Activated T-cell treated with anti-CD3 and anti-CD28 coated beads, Interleukin-2, amount 50 U/mL, for 24 hours (primary cell): ENCODE measurements around the gene NHSL1.

Source experiments
- DNase-seq: peaks from one replicate; pipeline ENCODE4 v3.0.0-alpha.2; 2020
- H3K27ac Mint-ChIP-seq: 2 replicates; pipeline ENCODE4 v1.8.0; 2020; ENCODE audit warnings: mild to moderate bottlenecking, mixed read lengths
- H3K27me3 Mint-ChIP-seq: 2 replicates; pipeline ENCODE4 v1.8.0; 2020; ENCODE audit warnings: mixed read lengths
- H3K36me3 Mint-ChIP-seq: 2 replicates; pipeline ENCODE4 v1.8.0; 2020; ENCODE audit warnings: low read depth, mixed read lengths
- H3K4me1 Mint-ChIP-seq: 2 replicates; pipeline ENCODE4 v1.8.0; 2020; ENCODE audit warnings: low read depth, mixed read lengths
- H3K4me3 Mint-ChIP-seq: 2 replicates; pipeline ENCODE4 v1.8.0; 2020; ENCODE audit warnings: mild to moderate bottlenecking, moderate library complexity, mixed read lengths
- H3K9me3 Mint-ChIP-seq: 2 replicates; pipeline ENCODE4 v1.8.0; 2020; ENCODE audit warnings: mixed read lengths

NHSL1 gene, protein sequence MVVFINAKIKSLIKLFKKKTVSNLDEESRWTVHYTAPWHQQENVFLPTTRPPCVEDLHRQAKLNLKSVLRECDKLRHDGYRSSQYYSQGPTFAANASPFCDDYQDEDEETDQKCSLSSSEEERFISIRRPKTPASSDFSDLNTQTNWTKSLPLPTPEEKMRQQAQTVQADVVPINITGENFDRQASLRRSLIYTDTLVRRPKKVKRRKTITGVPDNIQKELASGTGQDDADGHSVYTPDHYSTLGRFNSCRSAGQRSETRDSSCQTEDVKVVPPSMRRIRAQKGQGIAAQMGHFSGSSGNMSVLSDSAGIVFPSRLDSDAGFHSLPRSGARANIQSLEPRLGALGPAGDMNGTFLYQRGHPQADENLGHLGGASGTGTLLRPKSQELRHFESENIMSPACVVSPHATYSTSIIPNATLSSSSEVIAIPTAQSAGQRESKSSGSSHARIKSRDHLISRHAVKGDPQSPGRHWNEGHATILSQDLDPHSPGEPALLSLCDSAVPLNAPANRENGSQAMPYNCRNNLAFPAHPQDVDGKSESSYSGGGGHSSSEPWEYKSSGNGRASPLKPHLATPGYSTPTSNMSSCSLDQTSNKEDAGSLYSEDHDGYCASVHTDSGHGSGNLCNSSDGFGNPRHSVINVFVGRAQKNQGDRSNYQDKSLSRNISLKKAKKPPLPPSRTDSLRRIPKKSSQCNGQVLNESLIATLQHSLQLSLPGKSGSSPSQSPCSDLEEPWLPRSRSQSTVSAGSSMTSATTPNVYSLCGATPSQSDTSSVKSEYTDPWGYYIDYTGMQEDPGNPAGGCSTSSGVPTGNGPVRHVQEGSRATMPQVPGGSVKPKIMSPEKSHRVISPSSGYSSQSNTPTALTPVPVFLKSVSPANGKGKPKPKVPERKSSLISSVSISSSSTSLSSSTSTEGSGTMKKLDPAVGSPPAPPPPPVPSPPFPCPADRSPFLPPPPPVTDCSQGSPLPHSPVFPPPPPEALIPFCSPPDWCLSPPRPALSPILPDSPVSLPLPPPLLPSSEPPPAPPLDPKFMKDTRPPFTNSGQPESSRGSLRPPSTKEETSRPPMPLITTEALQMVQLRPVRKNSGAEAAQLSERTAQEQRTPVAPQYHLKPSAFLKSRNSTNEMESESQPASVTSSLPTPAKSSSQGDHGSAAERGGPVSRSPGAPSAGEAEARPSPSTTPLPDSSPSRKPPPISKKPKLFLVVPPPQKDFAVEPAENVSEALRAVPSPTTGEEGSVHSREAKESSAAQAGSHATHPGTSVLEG (N-terminal part only)

DNA sequence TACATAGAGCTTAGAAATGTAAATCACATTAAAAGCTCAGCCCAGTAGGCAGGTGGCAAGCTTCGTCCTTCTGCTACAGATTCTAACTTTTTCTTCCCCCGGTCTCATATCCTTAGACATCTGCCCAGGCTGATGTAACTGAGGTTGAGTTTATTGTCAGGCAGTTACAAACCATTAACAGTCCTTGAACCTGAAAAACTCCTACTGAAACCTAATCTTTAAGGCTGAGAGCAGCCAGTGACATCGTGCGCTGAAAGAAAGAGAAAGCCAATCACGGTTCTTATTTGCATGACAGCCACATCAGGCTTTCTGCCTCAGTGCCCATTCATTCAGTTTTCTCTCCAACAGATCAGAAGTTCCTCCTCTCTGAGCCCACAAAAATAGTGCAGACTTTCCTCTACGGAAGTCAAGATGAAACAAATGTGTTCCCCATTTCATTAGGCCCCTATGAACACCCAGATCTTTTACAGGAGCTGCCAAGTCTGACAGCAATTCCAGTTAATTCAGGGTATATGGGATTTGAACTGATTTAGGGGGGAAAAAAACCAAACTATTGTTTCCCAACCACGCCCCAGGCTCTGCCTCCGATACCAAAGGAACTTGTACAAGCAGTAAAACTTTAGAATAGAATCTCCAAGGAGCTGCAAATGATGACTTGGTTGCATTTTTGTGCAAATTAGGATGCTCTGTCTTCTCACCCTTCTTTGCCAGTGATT is at the start of gene NHSL1:
TSS of gene NHSL1 (minus strand) at position 192 of the 716 bp plus-strand sequence. CDS start 204 bp downstream, outside the sequence.
- H3K36me3 Mint-ChIP-seq, result no peaks in the 10 kb centered on the region
- no peak within 1 kb of the TSS for H3K27ac Mint-ChIP-seq
- H3K4me1 Mint-ChIP-seq, result peaks cover 4% of the 10 kb centered on the region
- H3K27me3 Mint-ChIP-seq, result peaks cover 11% of the 10 kb centered on the region
- no peaks in the 10 kb centered on the region for H3K9me3 Mint-ChIP-seq
- DNase-seq, result no peak
- H3K4me3 Mint-ChIP-seq, result no peak within 1 kb of the TSS

DNA sequence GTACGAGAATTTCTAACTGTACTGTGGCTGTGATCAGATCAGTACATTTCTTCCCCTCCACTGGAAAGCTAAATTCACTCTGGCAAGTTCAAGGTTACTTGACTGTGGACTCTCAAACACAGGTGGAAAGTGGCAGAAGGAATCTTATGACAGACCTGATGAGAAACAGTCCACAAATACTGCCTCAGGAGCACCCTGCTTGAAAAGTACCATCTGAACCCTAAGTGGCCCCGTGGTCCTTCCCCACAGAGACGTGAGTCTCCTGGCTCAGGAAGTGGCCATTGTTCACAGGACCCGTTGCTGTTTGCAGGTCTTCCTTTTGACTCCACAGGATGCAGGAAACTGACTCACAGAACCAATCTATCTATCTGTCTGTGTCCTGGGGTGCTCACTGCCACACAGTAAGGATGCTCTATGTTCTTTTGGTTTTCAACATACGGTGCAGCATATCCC is 47.5 kb upstream of the NHSL1 start:
- no peak overlapping the region for H3K27ac Mint-ChIP-seq
- H3K4me1 Mint-ChIP-seq, result peaks cover 5% of the 10 kb centered on the region
- no peaks in the 10 kb centered on the region for H3K9me3 Mint-ChIP-seq
- no peaks in the 10 kb centered on the region for H3K36me3 Mint-ChIP-seq
- peaks cover 26% of the 10 kb centered on the region for H3K27me3 Mint-ChIP-seq
- no peak overlapping the region for H3K4me3 Mint-ChIP-seq
- DNase-seq, result no peak

GRCh38 chr6:138545621-138545980 is 46.3 kb upstream of the NHSL1 start:
- peaks cover 27% of the 10 kb centered on the region for H3K27me3 Mint-ChIP-seq
- H3K36me3 Mint-ChIP-seq, result no peaks in the 10 kb centered on the region
- no peak overlapping the region for H3K4me3 Mint-ChIP-seq
- H3K9me3 Mint-ChIP-seq, result no peaks in the 10 kb centered on the region
- no peak for DNase-seq
- peaks cover 5% of the 10 kb centered on the region for H3K4me1 Mint-ChIP-seq
- H3K27ac Mint-ChIP-seq, result no peak overlapping the region

DNA sequence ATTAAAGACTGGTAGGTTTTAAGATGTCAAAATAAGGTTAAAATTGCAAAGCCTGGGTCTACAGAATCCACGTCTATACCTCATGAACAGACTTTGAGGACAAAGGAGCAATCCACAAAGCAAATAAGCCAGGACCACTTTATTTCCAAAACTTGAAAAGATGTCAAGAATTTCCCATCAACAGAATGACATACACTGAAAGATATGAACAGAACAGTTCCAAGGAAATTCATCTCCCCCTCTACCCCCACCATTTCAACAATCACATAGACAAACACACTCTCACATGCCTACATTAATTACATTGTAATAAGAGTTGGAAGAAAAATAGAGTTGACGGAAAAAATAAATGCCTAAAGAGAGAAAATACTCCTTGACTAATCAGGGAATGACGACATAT is 45.2 kb upstream of the NHSL1 start:
- peaks cover 5% of the 10 kb centered on the region for H3K4me1 Mint-ChIP-seq
- H3K4me3 Mint-ChIP-seq, result no peak overlapping the region
- H3K27me3 Mint-ChIP-seq, result peaks cover 27% of the 10 kb centered on the region
- H3K27ac Mint-ChIP-seq, result no peak overlapping the region
- no peaks in the 10 kb centered on the region for H3K36me3 Mint-ChIP-seq
- DNase-seq, result no peak
- no peaks in the 10 kb centered on the region for H3K9me3 Mint-ChIP-seq

DNA sequence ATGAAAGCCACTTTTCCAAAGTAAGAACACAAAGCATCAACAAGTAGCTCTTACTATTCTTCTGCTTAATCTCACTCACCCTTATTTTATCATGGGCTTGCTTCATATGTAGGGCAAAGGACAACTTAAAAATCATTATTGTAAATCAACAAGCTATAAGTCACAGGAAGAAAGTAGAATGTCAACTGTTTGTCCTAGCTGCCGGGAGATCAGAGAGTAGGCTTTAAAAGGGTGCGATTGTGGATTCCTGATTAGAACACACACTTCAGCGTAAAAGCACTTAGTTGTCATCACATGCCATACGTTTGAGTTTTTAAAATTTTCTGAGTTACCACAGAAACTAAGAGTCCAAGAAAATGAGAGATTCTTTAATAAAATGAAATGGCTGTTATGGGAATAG is 44.4 kb upstream of the NHSL1 start:
- peaks cover 25% of the 10 kb centered on the region for H3K27me3 Mint-ChIP-seq
- no peak overlapping the region for H3K4me3 Mint-ChIP-seq
- H3K4me1 Mint-ChIP-seq, result peaks cover 5% of the 10 kb centered on the region
- no peaks in the 10 kb centered on the region for H3K9me3 Mint-ChIP-seq
- no peak for DNase-seq
- no peak overlapping the region for H3K27ac Mint-ChIP-seq
- no peaks in the 10 kb centered on the region for H3K36me3 Mint-ChIP-seq

- Mint-ChIP-seq H3K4me3 (no peak overlapping the region), H3K4me1 (peaks cover 4% of the 10 kb centered on the region), H3K36me3 (no peaks in the 10 kb centered on the region), H3K27ac (no peak overlapping the region), H3K9me3 (no peaks in the 10 kb centered on the region), H3K27me3 (peaks cover 30% of the 10 kb centered on the region)
- no peak for DNase-seq
These were observed 42.7 kb upstream of the NHSL1 start for GRCh38 chr6:138541823-138542481.

GRCh38 chr6:138540468-138540867 is 41.2 kb upstream of the NHSL1 start:
- Mint-ChIP-seq H3K27ac (no peak overlapping the region), H3K27me3 (peaks cover 31% of the 10 kb centered on the region), H3K9me3 (no peaks in the 10 kb centered on the region), H3K36me3 (no peaks in the 10 kb centered on the region), H3K4me3 (no peak overlapping the region), H3K4me1 (no peaks in the 10 kb centered on the region)
- no peak for DNase-seq

- no peaks in the 10 kb centered on the region for H3K36me3 Mint-ChIP-seq
- no peak overlapping the region for H3K27ac Mint-ChIP-seq
- peaks cover 30% of the 10 kb centered on the region for H3K27me3 Mint-ChIP-seq
- DNase-seq, result no peak
- no peaks in the 10 kb centered on the region for H3K4me1 Mint-ChIP-seq
- no peak overlapping the region for H3K4me3 Mint-ChIP-seq
- H3K9me3 Mint-ChIP-seq, result no peaks in the 10 kb centered on the region
These were observed 40.6 kb upstream of the NHSL1 start for GRCh38 chr6:138539876-138540275.

GRCh38 chr6:138538390-138539031 is 39.2 kb upstream of the NHSL1 start:
- Mint-ChIP-seq H3K9me3 (no peaks in the 10 kb centered on the region), H3K4me3 (no peak overlapping the region), H3K36me3 (no peaks in the 10 kb centered on the region), H3K27ac (no peak overlapping the region), H3K27me3 (peaks cover 30% of the 10 kb centered on the region), H3K4me1 (no peaks in the 10 kb centered on the region)
- no peak for DNase-seq

GRCh38 chr6:138537106-138537505 is 37.8 kb upstream of the NHSL1 start:
- Mint-ChIP-seq H3K27ac (no peak overlapping the region), H3K27me3 (peaks cover 31% of the 10 kb centered on the region), H3K36me3 (no peaks in the 10 kb centered on the region), H3K4me3 (no peak overlapping the region), H3K9me3 (no peaks in the 10 kb centered on the region), H3K4me1 (no peaks in the 10 kb centered on the region)
- DNase-seq, result no peak

DNA sequence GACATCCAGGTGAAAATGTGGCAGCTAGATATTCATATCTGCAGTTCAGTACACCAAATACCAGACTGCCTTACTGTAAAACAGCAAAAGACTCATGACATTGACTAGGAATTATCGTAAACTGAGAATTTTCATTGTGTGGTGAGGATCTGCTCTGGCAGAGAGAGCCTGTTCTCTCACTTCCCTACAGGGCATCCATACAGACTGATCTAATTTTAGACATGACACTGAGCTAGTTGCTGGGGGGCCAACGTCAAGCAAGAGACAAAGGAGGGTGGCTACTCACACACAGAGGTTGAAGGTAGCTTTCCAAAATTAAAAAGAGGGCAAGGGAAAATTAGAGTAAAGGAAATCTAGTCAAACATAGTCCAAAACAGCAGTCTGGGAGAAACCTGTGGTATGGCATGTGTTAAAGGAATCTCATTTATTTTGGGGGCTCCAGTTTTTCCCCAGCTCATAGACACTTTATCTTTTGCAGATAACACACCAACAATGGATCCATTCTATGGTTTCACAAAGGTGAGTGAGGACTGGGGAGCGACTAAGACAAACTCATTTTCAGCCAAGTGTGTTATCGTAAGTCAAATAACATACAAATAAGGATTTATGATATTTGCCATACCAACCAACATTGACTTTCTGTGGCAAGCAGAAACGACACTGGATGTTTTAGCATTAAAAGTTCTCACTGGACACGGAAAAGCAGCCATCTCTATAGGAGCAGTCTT is 36.6 kb upstream of the NHSL1 start:
- H3K4me1 Mint-ChIP-seq, result no peaks in the 10 kb centered on the region
- DNase-seq, result no peak
- no peak overlapping the region for H3K4me3 Mint-ChIP-seq
- no peaks in the 10 kb centered on the region for H3K36me3 Mint-ChIP-seq
- H3K27me3 Mint-ChIP-seq, result peaks cover 34% of the 10 kb centered on the region
- no peak overlapping the region for H3K27ac Mint-ChIP-seq
- no peaks in the 10 kb centered on the region for H3K9me3 Mint-ChIP-seq

- H3K27ac Mint-ChIP-seq, result no peak overlapping the region
- H3K9me3 Mint-ChIP-seq, result no peaks in the 10 kb centered on the region
- no peak overlapping the region for H3K4me3 Mint-ChIP-seq
- no peaks in the 10 kb centered on the region for H3K4me1 Mint-ChIP-seq
- no peaks in the 10 kb centered on the region for H3K36me3 Mint-ChIP-seq
- DNase-seq, result no peak
- H3K27me3 Mint-ChIP-seq, result peaks cover 39% of the 10 kb centered on the region
These were observed 34.4 kb upstream of the NHSL1 start for GRCh38 chr6:138533667-138534066.

- peaks cover 34% of the 10 kb centered on the region for H3K27me3 Mint-ChIP-seq
- no peak for DNase-seq
- no peaks in the 10 kb centered on the region for H3K4me1 Mint-ChIP-seq
- no peaks in the 10 kb centered on the region for H3K9me3 Mint-ChIP-seq
- H3K36me3 Mint-ChIP-seq, result no peaks in the 10 kb centered on the region
- no peak overlapping the region for H3K27ac Mint-ChIP-seq
- H3K4me3 Mint-ChIP-seq, result no peak overlapping the region
These were observed 32.1 kb upstream of the NHSL1 start for GRCh38 chr6:138531387-138531786.
